ENCODE results near the gene ADGRL3.

ADGRL3 gene

GRCh38 chr4:61734409-61734808 lies 534.3 kb downstream of the ADGRL3 start:
- Histone ChIP-seq H3K4me1 (ENCODE audit: insufficient read depth, low read length, severe bottlenecking) (no peaks in the 10 kb centered on the region), H3K27ac (ENCODE audit: low read depth, low read length, poor library complexity, severe bottlenecking) (no peak overlapping the region), H3K9ac (ENCODE audit: low read length) (no peak overlapping the region), H4K20me1 (ENCODE audit: insufficient read depth, low read length) (no peaks in the 10 kb centered on the region), H3K36me3 (ENCODE audit: insufficient read depth, low read length) (no peaks in the 10 kb centered on the region), H3K9me3 (ENCODE audit: low read length) (no peaks in the 10 kb centered on the region), H3K9me2 (ENCODE audit: low read depth, low read length) (no peaks in the 10 kb centered on the region), H3K27me3 (ENCODE audit: insufficient read depth, low read length) (no peaks in the 10 kb centered on the region), H3K4me2 (ENCODE audit: low read length) (no peak overlapping the region), H3K79me2 (ENCODE audit: insufficient read depth, low read length) (no peaks in the 10 kb centered on the region), H2AFZ (ENCODE audit: low read length) (no peak overlapping the region), H3F3A (ENCODE audit: insufficient read depth, low read length) (no peaks in the 10 kb centered on the region), H3K4me3 (ENCODE audit: low read depth, low read length, poor library complexity, severe bottlenecking) (no peak overlapping the region)
- TF ChIP-seq CTCF (IDR thresholded peaks at IDR 0.05; ENCODE audit: low read length): no peak
- no peak for TF ChIP-seq EZH2 (IDR thresholded peaks at IDR 0.05; ENCODE audit: borderline replicate concordance, low read length)

GRCh38 chr4:61739887-61740286 lies 539.8 kb downstream of the ADGRL3 start:
- Histone ChIP-seq H3K79me2 (ENCODE audit: insufficient read depth, low read length) (no peaks in the 10 kb centered on the region), H3K4me1 (ENCODE audit: insufficient read depth, low read length, severe bottlenecking) (no peaks in the 10 kb centered on the region), H2AFZ (ENCODE audit: low read length) (no peak overlapping the region), H3K4me3 (ENCODE audit: low read depth, low read length, poor library complexity, severe bottlenecking) (no peak overlapping the region), H3K9me2 (ENCODE audit: low read depth, low read length) (no peaks in the 10 kb centered on the region), H3K27me3 (ENCODE audit: insufficient read depth, low read length) (no peaks in the 10 kb centered on the region), H3K9ac (ENCODE audit: low read length) (no peak overlapping the region), H3K36me3 (ENCODE audit: insufficient read depth, low read length) (no peaks in the 10 kb centered on the region), H3F3A (ENCODE audit: insufficient read depth, low read length) (no peaks in the 10 kb centered on the region), H3K4me2 (ENCODE audit: low read length) (no peak overlapping the region), H3K27ac (ENCODE audit: low read depth, low read length, poor library complexity, severe bottlenecking) (no peak overlapping the region), H3K9me3 (ENCODE audit: low read length) (no peaks in the 10 kb centered on the region), H4K20me1 (ENCODE audit: insufficient read depth, low read length) (no peaks in the 10 kb centered on the region)
- TF ChIP-seq EZH2 (IDR thresholded peaks at IDR 0.05; ENCODE audit: borderline replicate concordance, low read length) (no peak), CTCF (IDR thresholded peaks at IDR 0.05; ENCODE audit: low read length) (no peak)

GRCh38 chr4:61740886-61741285 lies 540.8 kb downstream of the ADGRL3 start:
- Histone ChIP-seq H3K9me2 (ENCODE audit: low read depth, low read length) (no peaks in the 10 kb centered on the region), H3K4me2 (ENCODE audit: low read length) (no peak overlapping the region), H3K27me3 (ENCODE audit: insufficient read depth, low read length) (no peaks in the 10 kb centered on the region), H3K9ac (ENCODE audit: low read length) (no peak overlapping the region), H4K20me1 (ENCODE audit: insufficient read depth, low read length) (no peaks in the 10 kb centered on the region), H3K27ac (ENCODE audit: low read depth, low read length, poor library complexity, severe bottlenecking) (no peak overlapping the region), H2AFZ (ENCODE audit: low read length) (no peak overlapping the region), H3K36me3 (ENCODE audit: insufficient read depth, low read length) (no peaks in the 10 kb centered on the region), H3K79me2 (ENCODE audit: insufficient read depth, low read length) (no peaks in the 10 kb centered on the region), H3K9me3 (ENCODE audit: low read length) (no peaks in the 10 kb centered on the region), H3K4me3 (ENCODE audit: low read depth, low read length, poor library complexity, severe bottlenecking) (no peak overlapping the region), H3K4me1 (ENCODE audit: insufficient read depth, low read length, severe bottlenecking) (no peaks in the 10 kb centered on the region), H3F3A (ENCODE audit: insufficient read depth, low read length) (no peaks in the 10 kb centered on the region)
- TF ChIP-seq EZH2 (IDR thresholded peaks at IDR 0.05; ENCODE audit: borderline replicate concordance, low read length) (no peak), CTCF (IDR thresholded peaks at IDR 0.05; ENCODE audit: low read length) (no peak)

Measured in OCI-LY1 (cell line).